Measurements from ENCODE around the gene SDC1.

SDC1 gene

DNA sequence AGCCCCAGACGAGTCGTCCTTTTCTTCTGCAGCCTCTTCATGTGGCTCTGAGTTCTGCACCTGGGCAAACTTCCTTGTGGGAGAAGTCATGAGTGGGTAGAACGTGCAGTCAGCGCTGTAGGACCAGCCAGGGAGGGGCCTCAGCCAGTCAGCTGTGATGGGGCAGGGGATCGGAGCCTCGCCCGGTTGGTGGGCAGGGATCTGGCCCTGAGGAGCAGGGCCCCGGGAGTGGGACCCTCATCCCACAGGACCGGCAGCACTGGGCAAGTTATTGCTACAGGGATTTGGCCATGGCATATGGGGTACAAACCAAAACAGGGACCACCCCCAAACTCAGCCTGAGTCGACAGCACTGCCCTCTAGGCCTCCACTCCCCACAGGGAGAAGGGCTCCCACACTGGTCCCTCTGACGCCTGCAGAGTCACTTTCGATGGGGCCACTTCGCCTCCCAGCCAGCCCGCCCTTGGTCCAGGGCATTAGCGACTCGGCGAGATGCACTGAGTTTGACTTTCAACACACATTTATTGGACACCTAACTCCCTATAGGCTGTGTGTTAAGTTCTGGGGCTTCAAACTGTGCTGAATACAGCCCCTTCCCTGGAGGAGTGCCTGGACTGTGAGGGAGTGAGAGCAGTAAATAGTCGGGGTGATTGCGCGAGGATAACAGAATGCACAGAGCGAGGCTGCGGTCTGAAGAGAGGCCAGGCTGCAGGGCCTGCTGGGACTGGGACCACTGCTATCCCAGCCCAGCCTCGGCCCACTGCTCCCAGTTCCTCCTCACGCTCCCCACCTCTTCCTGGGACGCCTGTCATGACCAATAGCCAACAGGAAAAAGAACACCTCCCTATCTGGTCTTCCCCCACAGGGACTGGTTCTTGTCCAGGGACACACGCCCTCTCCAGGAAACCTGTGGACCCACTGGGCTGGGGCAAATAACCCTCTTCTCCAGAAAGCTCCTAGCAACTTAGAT is 55.9 kb downstream of the SDC1 start:
- DNase-seq: no peak

DNA sequence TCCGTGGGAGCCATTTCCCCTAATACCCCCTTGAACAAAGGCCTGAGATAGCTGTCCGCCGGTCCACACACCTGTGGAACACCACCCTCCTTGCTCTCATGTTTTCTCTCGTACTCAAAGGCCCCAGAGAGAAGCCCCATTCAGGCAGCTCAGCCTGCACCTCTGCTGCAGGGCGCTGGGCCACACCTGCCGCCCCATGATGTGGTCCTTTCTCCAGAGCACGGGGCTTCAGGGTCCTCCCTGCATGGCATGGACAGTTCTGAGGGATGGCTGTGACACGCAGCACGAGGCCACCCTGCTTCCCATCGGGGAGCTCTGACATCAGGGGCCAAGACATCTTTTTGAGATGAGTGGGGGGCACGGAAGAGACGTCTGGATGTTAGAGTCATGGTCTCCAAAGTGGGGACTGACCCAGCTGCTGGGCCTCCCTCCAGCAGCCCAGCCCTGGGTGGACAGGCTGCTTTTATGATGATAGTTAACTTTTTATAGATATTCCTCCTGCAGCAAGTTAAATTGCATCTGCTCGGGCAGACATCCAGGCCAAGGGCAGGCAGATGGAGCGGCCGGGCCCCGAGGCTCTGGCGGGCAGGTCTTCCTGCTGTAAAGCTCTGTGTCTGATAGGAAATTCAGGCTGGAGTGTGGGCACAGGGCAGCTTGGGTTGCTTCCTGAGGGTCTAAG is 56.7 kb downstream of the SDC1 start:
- no peak for DNase-seq

DNA sequence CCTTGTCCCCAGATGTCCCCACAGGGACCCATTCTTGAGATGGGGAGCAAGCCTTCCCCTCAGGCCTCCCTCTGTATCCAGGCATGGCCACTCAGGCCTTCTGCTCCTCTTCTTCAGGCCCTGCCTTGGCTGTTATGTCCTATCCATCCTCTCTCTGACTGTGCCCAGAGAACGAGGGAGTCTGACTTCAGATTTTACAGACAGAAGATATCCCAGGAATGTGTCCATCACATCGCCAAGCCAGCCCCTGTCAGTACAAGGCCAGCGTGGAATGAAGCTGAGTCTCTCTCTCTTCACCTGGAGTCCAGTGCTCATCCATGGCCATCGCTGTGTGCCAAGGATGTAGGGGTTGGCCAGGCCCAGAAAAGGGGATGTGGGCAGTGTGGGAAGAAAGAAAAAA is 57.6 kb downstream of the SDC1 start:
- no peak for DNase-seq

DNA sequence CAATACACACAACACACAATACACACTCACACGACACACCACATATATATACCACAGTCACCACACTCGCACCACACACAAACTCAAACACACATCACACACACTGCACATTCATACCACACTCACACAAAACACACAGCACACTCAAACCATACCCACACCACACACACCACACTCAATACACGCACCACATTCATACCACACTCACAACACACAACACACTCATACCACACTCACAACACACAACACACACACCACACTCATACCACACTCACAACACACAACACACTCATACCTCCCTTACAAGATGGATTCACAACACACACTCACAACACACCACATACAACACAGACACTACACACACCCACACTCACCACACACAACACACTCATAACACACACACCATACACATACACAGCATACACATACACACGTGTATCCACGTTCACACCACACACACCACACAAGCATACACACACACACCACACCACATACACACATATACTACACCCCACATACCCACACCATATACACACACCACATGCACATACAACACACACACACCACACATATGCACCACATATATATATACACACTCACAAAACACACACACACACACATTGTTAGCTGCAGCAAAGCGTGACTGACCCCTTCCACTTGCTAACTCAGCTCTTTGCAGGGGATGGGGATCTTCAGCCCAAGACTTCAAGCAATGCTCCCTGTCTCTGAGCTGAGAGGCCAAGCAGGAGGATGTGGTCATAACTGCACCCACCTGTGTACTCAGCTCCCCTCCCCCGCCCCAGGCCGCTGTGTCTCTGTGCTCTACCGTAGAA is 59.0 kb downstream of the SDC1 start:
- DNase-seq: no peak

DNA sequence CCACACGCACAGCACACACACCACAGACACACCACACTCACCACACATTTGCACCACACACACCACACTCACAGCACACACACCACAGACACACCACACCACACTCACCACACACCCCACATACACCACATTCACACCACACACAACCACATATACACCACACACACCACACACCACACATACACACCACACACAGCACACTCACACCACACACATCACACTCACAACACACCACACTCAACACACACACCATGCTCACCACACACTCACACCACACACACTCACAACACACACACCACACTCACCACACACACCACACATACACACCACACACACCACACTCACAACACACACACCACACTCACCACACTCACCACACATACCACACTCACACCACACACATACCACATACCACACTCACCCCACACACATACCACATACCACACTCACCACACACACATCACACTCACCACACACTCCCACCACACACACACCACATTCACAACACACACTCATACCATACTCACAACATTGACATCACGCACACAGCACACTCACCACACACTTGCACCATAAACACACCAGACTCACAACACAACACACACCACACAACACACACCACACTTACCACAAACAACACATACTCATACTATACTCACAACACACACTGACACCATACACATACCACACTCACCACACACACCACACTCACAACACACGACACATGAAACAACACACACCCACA is 60.0 kb downstream of the SDC1 start:
- no peak for DNase-seq

DNA sequence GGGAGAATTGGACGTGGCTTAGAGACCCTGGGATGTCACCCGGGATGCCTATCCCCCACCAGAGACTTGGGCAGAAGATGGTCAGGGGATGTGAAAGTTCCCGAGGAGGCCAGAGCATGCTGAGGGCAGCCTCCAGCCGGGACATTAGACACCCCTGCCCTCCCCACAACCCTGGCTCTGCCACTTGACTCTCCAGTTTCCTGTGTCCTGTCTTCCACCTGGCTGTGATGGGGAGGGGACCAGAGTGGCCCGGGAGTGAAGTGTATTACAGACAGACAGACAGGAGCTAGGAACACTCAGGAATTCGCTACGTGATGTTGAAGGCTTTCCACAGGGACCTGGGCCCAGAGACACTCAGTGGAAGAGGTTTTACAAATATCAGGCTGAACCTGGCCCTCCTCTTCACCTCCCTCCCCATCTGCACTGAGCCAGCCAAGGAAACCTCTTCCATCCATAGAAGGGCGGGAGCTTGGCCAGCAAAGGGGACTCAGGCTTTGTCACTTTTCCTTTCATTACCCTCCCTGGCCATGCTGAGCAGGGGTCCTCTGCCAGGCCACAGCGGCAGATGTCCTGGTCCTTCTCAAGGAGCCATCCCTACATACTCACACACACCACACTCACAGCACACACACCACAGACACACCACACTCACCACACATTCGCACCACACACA is 60.7 kb downstream of the SDC1 start:
- DNase-seq: peak; percentile 14 to 44

DNA sequence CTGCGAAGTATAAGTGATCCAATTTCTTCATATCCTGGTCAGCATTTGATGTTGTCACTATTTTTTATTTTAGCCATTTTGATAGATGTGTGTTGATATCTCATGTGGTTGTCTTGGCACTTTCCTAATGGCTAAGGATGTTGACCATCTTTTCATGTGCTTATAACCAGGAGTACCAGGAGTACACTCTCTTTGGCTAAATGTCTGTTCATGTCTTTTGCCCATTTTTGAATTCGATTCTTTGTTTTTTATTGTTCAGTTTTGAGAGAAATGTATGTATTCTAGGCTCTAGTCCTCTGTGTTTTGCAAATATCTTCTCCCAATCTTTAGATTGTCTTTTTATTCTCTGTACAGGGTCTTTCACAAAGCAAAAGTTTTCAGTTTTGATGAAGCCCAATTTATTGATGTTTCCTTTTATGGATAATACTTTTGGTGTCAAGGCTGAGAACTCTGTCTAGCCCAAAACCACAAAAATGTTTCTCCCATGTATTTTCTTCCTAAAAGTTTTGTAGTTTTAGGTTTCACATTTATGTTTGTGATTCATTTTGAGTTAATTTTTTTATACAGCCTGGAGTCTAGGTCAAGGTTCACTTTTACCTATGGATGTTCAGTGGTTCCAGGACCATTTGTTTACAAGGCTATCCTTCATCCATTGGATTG is 65.4 kb downstream of the SDC1 start:
- DNase-seq: no peak

DNA sequence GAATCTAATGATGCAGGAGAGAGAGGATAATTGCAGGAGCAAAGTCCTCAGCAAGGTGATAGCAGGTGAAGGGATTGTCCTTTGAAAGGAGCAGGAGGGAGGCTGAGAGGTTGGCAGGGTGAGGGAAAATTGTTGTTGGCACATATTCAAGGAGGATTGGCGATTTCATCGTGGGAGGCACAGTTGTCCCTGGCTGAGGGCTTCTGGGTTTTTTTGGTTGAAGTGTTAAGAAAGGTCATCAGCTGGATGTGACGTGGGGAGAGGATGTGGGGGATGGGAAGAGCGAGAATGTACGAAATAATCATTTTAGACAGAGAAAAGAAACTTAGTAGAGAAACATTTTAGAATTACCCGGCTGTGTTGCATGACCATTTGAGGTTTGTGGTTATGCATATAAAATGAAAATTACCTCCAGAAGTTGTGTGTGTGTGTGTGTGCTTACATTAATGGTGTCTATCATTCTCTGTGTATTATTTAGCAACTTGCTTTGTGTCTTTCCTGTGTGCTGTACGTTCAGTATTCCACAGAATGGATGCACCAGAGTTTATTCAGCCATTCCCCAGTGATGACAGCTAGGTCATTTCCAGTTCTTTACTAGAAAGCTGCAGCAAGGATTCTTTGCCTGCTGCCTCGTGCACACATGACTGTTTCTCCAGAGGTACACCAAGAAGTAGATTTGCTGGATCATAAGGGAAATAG is 67.6 kb downstream of the SDC1 start:
- no peak for DNase-seq

DNA sequence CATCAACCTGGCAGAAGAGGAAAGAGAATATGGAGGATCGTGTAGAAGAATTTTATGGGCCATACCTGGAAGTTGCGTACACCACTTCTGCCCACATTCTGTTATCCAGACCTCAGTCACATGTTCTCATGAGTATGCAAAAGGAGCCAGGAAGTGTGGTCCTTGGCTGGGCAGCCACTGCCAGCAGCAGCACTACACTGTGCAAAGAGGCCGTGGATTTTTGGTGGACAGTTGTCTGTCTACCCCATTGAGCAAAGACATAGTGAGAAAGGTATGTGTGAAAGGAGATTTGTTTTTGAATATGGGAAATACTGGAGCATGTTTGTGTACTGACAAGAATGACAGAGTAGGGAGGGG is 68.1 kb downstream of the SDC1 start:
- DNase-seq: no peak

DNA sequence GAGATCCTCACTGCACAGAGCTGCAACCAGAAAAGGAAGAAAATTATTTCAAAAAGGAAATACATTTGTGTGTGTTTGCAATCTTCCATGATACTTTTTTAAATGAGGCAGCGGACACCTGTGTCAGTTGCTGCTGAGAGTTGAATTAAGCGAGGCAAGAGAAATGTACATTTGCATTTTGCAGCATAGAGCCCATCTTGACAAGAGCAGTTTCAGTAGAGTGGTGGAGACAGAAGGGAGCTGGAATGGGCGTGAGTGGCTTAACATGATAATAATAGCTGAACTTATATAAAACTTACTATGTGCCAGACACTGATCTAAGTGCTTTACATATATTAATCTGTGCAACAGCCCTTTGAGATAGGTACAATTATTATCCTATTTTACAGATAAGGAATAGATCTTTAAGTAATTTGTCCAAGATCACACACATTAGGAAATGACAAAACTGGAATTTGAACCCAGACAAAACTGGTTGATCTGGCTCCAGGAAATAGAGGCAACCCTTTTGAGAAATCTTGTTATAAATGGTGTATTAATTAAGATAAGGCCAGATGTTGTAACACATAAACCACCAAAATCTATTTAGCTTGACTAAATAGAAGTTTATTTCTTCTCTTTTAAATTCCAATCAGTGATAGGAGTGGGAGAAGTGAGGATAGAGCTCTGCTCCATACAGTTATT is 68.7 kb downstream of the SDC1 start:
- DNase-seq: no peak

DNA sequence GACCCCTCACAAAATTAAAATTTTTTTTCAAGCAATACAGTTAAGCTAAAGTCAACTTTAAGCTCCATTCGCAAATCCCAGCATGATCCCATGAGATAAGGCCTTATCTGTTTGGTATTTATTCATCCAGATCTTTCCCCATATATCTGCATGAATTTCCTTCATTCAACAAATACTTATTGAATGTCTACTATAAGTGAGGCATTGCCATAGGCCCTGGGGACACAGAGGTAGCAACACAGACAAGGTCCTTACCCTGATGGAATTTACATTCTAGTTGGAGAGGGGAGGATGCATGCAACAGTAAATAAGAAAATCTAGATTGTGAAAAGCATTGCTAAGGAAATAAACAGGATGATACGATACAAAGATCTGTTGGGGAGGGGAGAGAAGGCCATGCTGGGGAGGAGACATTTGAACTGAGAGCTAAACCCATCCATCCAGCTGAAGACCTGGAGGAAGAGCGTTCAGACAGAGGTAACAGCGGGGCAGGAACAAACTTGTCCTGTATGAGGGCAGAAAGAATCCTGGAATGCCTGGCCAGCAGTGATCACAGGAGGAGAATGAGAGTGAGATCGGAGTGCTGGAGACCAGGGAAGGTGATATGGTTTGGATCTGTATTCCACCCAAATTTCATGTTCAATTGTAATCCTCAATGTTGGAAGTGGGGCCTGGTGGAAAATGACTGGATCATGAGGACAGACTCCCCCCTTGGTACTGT is 71.6 kb downstream of the SDC1 start:
- DNase-seq: no peak

DNA sequence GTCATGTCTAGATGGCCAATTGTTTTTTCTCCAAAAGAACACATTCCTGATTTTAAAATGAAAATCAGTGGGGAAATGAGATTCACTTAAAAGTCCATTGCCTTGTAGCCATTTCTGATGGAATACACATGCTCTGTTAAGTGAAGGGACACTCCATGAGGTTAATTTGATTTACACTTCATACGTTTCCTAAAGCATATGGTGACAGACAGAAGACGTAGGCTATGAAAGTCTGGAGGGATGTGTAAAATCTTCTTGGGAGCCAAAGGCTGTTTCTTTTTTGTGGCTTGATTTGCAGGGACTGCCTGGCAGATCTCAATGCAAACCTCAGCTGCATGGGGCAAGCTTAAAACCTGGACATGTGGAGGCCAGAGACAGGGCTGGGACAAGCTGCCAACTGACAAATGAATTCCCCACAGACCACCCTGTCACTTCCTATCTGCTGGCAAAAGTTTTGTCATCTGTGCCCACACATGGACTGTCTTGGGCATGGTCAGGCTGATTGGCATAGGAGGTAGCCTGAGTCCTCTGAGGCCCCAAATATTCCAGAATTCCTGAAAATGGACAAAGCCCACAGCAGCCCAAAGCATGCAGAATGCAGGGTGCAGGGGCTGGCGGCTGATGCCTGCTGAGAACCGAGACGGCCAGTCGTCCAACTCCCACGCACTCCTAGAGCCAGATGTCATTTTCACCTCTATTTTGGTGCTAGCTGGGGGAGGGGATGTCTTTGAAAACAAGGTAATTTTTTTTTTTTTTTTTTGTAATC is 73.9 kb downstream of the SDC1 start:
- no peak for DNase-seq

Data from SW 1271 (cell line).